UCSD-AML1 (cell line): ENCODE results near the gene NUDT16.

ENCODE experiments used
- DNase-seq: peaks from one replicate; lab custom pipeline; 2025; ENCODE audit not compliant: unreplicated experiment; lab: John Stamatoyannopoulos, UW

The NUDT16 gene

DNA sequence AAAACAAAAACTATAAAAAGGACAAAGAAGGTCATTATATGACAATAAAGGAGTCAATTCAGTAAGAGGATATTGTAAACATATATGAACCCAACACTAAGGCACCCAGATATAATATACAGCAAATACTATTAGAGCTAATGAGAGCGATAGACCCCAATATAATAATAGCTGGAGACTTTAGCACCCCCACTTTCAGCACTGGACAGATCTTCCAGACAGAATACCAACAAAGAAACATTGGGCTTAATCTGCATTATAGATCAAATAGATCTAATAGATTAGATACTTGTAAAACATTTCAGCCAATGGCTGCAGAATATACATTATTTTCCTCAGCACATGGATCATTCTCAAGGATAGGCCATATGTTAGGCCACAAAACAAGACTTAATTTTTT, 53.4 kb downstream of the NUDT16 start:
- no peak for DNase-seq
